ENCODE data around the gene KAZALD1. TPM values are rescaled to one million over a fixed set of nuclear protein-coding genes. Genes with fewer than 3 reads are reported as not detected.
A peak's percentile ranks its signal among the peaks of the same experiment; 100 is the strongest.

The KAZALD1 gene
- total and polyA plus RNA-seq, 3 donors from 2014 or later: 6.4 to 11.0 (median 6.8) TPM

GRCh38 chr10:101063050-101063525, 1.3 kb downstream of the KAZALD1 start:
- intact Hi-C loops (cut with DNase I; ENCODE audit: low total_unique reads): no loop called here
- WGBS, 2 donors: 29 to 41% methylated on average over 12 to 16 of the region's 19 CpGs
- Histone ChIP-seq H3K27me3 (no peaks in the 10 kb centered on the region), H3K4me1 (peaks cover 44% of the 10 kb centered on the region), H3K4me3 (peak overlapping the region; percentile 26 to 94), H3K9me3 (no peaks in the 10 kb centered on the region), H3K36me3 (ENCODE audit: low read depth, missing control alignments) (no peaks in the 10 kb centered on the region), H3K27ac (no peak overlapping the region)
- DNase-seq: no peak
- TF ChIP-seq, protein P1, sequence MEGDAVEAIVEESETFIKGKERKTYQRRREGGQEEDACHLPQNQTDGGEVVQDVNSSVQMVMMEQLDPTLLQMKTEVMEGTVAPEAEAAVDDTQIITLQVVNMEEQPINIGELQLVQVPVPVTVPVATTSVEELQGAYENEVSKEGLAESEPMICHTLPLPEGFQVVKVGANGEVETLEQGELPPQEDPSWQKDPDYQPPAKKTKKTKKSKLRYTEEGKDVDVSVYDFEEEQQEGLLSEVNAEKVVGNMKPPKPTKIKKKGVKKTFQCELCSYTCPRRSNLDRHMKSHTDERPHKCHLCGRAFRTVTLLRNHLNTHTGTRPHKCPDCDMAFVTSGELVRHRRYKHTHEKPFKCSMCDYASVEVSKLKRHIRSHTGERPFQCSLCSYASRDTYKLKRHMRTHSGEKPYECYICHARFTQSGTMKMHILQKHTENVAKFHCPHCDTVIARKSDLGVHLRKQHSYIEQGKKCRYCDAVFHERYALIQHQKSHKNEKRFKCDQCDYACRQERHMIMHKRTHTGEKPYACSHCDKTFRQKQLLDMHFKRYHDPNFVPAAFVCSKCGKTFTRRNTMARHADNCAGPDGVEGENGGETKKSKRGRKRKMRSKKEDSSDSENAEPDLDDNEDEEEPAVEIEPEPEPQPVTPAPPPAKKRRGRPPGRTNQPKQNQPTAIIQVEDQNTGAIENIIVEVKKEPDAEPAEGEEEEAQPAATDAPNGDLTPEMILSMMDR (IDR thresholded peaks at IDR 0.05): no peak
- no peak for TF ChIP-seq POLR2A (IDR thresholded peaks at IDR 0.05)

- DNase-seq: no peak
- intact Hi-C loops (cut with DNase I; ENCODE audit: low total_unique reads): no loop called here
- Histone ChIP-seq H3K36me3 (ENCODE audit: low read depth, missing control alignments) (no peaks in the 10 kb centered on the region), H3K4me3 (no peak overlapping the region), H3K27me3 (no peaks in the 10 kb centered on the region), H3K27ac (no peak overlapping the region), H3K4me1 (peaks cover 44% of the 10 kb centered on the region), H3K9me3 (no peaks in the 10 kb centered on the region)
- no peak for TF ChIP-seq POLR2A (IDR thresholded peaks at IDR 0.05)
- TF ChIP-seq, protein P1 (IDR thresholded peaks at IDR 0.05): no peak
- 51% methylated on average over 13 to 15 of the region's 15 CpGs for WGBS, 2 donors
These were observed 2.0 kb downstream of the KAZALD1 start for GRCh38 chr10:101063548-101064414.

GRCh38 chr10:101064415-101065030, 2.7 kb downstream of the KAZALD1 start:
- no peaks in the 10 kb centered on the region for H3K27me3 ChIP-seq
- H3K9me3 ChIP-seq: no peaks in the 10 kb centered on the region
- intact Hi-C loops (cut with DNase I; ENCODE audit: low total_unique reads): no loop called here
- no peaks in the 10 kb centered on the region for H3K36me3 ChIP-seq (ENCODE audit: low read depth, missing control alignments)
- TF ChIP-seq, protein P1 (IDR thresholded peaks at IDR 0.05): no peak
- no peak for TF ChIP-seq POLR2A (IDR thresholded peaks at IDR 0.05)
- WGBS, 2 donors: 84 to 89% methylated on average over 6 to 9 of the region's 9 CpGs
- peaks cover 44% of the 10 kb centered on the region for H3K4me1 ChIP-seq
- H3K27ac ChIP-seq: no peak overlapping the region
- no peak overlapping the region for H3K4me3 ChIP-seq
- no peak for DNase-seq

- Histone ChIP-seq H3K9me3 (no peaks in the 10 kb centered on the region), H3K27me3 (no peaks in the 10 kb centered on the region), H3K27ac (no peak overlapping the region), H3K4me1 (peaks cover 39% of the 10 kb centered on the region), H3K36me3 (ENCODE audit: low read depth, missing control alignments) (no peaks in the 10 kb centered on the region), H3K4me3 (peak overlapping the region in 1 of 2 donors; percentile 62)
- DNase-seq: peak; percentile 32
- TF ChIP-seq POLR2A (IDR thresholded peaks at IDR 0.05): no peak
- TF ChIP-seq, protein P1 (IDR thresholded peaks at IDR 0.05): no peak
- intact Hi-C loops (cut with DNase I; ENCODE audit: low total_unique reads): no loop called here
- WGBS, 2 donors: 66% methylated on average over 2 to 3 of the region's 3 CpGs
These were observed 3.8 kb downstream of the KAZALD1 start for GRCh38 chr10:101065481-101066145.
